A673 (cell line): ENCODE data around the gene MAP2K5. TPM values are rescaled to one million over a fixed set of nuclear protein-coding genes. Genes with fewer than 3 reads are reported as not detected.

Experiments used
- BruUV-seq: library from RNA; stranded (reverse); fragments of 400-500 nt; replicated peaks from 2 replicates; lab custom pipeline; 2021; lab: Mats Ljungman, UMichigan
- CTCF ChIA-PET: fragments of 300-600 bp; sonication (Branson Sonifier 250); formaldehyde crosslinking; loops from one replicate; lab custom pipeline; 2022; ENCODE audit warnings: antibody characterized with exemption; lab: Charles Lee
- POLR2A ChIA-PET: fragments of 300-600 bp; sonication (Branson Sonifier 250); formaldehyde crosslinking; loops from one replicate; lab custom pipeline; 2022; ENCODE audit warnings: antibody characterized with exemption; ENCODE audit not compliant: low non-redundant PET; lab: Charles Lee
- DNase-seq: peaks from one replicate; pipeline ENCODE4 v3.0.0-alpha.2; 2015; ENCODE audit warnings: low spot score
- H3K27ac ChIP-seq: fragments of 200-600 bp; sonication (generic); 2 replicates; pipeline ENCODE4 v1.5.1; 2016; ENCODE audit warnings: mixed run types, low read depth, mild to moderate bottlenecking, mixed read lengths, antibody characterized with exemption, low read length; ENCODE audit not compliant: poor library complexity, severe bottlenecking
- H3K27me3 ChIP-seq: fragments of 200-600 bp; sonication (generic); replicated peaks from 2 replicates; pipeline ENCODE4 v1.6.1; 2017; ENCODE audit warnings: mixed run types, low read depth, mild to moderate bottlenecking, mixed read lengths, antibody characterized with exemption, low read length; ENCODE audit not compliant: insufficient read depth, poor library complexity
- H3K36me3 ChIP-seq: fragments of 200-600 bp; sonication (generic); 2 replicates; pipeline ENCODE4 v1.6.1; 2016; ENCODE audit warnings: mixed run types, mild to moderate bottlenecking, mixed read lengths, antibody characterized with exemption, low read length; ENCODE audit not compliant: insufficient read depth, poor library complexity, severe bottlenecking
- H3K4me1 ChIP-seq: fragments of 200-600 bp; sonication (generic); 2 replicates; pipeline ENCODE4 v1.6.1; 2017; ENCODE audit warnings: mixed run types, mild to moderate bottlenecking, mixed read lengths, antibody characterized with exemption, low read length; ENCODE audit not compliant: insufficient read depth, poor library complexity, severe bottlenecking
- H3K4me3 ChIP-seq: fragments of 200-600 bp; sonication (generic); 2 replicates; pipeline ENCODE4 v1.5.1; 2016; ENCODE audit warnings: low read depth, mixed run types, mild to moderate bottlenecking, mixed read lengths, low read length; ENCODE audit not compliant: poor library complexity, severe bottlenecking
- H3K9me3 ChIP-seq: fragments of 200-600 bp; sonication (generic); 2 replicates; pipeline ENCODE4 v1.6.1; 2016; ENCODE audit warnings: mixed run types, low read depth, mild to moderate bottlenecking, mixed read lengths, antibody characterized with exemption, low read length; ENCODE audit not compliant: poor library complexity, severe bottlenecking
- CTCF ChIP-seq: fragments of 300-800, 200-600 bp; sonication (generic); conservative IDR thresholded peaks from 2 replicates; pipeline ENCODE4 v1.5.1; 2017; ENCODE audit warnings: low read depth, mild to moderate bottlenecking, antibody characterized with exemption, low read length, moderate library complexity, mixed read lengths
- EZH2 ChIP-seq: fragments of 200-600 bp; sonication (generic); IDR thresholded peaks from 2 replicates; pipeline ENCODE4 v1.6.1; 2017; ENCODE audit warnings: borderline replicate concordance, low read depth, mild to moderate bottlenecking, mixed read lengths, antibody characterized with exemption, low read length; ENCODE audit not compliant: poor library complexity, severe bottlenecking
- intact Hi-C: fragments of 100-400 bp; cut with micrococcal nuclease; formaldehyde crosslinking; loops from one replicate; pipeline ENCODE4 v1.10.0; 2022; ENCODE audit not compliant: unreplicated experiment
- total RNA-seq: library from RNA; stranded (reverse); gene quantifications from 2 replicates; pipeline ENCODE4 v1.2.3, GENCODE V29; 2021

Gene MAP2K5
- total RNA-seq, 1 experiment from 2014 or later: 62.8 TPM

GRCh38 chr15:67831363-67831762 lies 288.9 kb downstream of the MAP2K5 start:
- no peak overlapping the region for H3K27ac ChIP-seq
- ChIA-PET POLR2A (no interaction called here), CTCF (no interaction called here)
- DNase-seq: no peak
- H3K9me3 ChIP-seq: no peaks in the 10 kb centered on the region
- TF ChIP-seq CTCF: no peak
- TF ChIP-seq EZH2: no peak
- peaks cover 97% of the 10 kb centered on the region for H3K27me3 ChIP-seq
- no peak overlapping the region for H3K4me3 ChIP-seq
- intact Hi-C loops: loop anchor here (5.0 to 10.0 kb wide), 2 partner anchors 329 to 457 kb away; no protein-coding TSS in a partner anchor
- no peaks in the 10 kb centered on the region for H3K36me3 ChIP-seq
- no TSS peak for BruUV-seq
- H3K4me1 ChIP-seq: peaks cover 29% of the 10 kb centered on the region

- Histone ChIP-seq H3K4me3 (no peak overlapping the region), H3K36me3 (no peaks in the 10 kb centered on the region), H3K4me1 (peaks cover 30% of the 10 kb centered on the region), H3K9me3 (no peaks in the 10 kb centered on the region), H3K27me3 (peaks cover 90% of the 10 kb centered on the region), H3K27ac (no peak overlapping the region)
- TF ChIP-seq EZH2: no peak
- 0 out of 2 replicates have a peak, but pooled peaks have one; percentile 23 for TF ChIP-seq CTCF
- BruUV-seq: no TSS peak
- no peak for DNase-seq
- intact Hi-C loops: loop anchor here (5.0 to 10.0 kb wide), 2 partner anchors 330 to 457 kb away; no protein-coding TSS in a partner anchor
- ChIA-PET POLR2A (no interaction called here), CTCF (no interaction called here)
These were observed 289.6 kb downstream of the MAP2K5 start for GRCh38 chr15:67832031-67832551.

- H3K4me1 ChIP-seq: peaks cover 22% of the 10 kb centered on the region
- H3K36me3 ChIP-seq: no peaks in the 10 kb centered on the region
- H3K27ac ChIP-seq: no peak overlapping the region
- POLR2A ChIA-PET: no interaction called here
- no peaks in the 10 kb centered on the region for H3K9me3 ChIP-seq
- CTCF ChIA-PET: no interaction called here
- intact Hi-C loops: loop anchor here (5.0 to 10.0 kb wide), 2 partner anchors 331 to 458 kb away; no protein-coding TSS in a partner anchor
- peaks cover 80% of the 10 kb centered on the region for H3K27me3 ChIP-seq
- BruUV-seq: no TSS peak
- no peak for DNase-seq
- peak overlapping the region; percentile 45 for H3K4me3 ChIP-seq
- TF ChIP-seq EZH2 (no peak), CTCF (no peak)
These were observed 290.6 kb downstream of the MAP2K5 start for GRCh38 chr15:67832897-67833709.
